ENCODE results near the gene PLPPR1. TPM values are rescaled to one million over a fixed set of nuclear protein-coding genes. Genes with fewer than 3 reads are reported as not detected.
A peak's percentile ranks its signal among the peaks of the same experiment; 100 is the strongest.

PLPPR1 gene
- total and polyA plus RNA-seq, 2 of the 13 experiments (the other 11 are each of a cell fraction or from before 2014, with no cell fraction given), result 16.0 to 84.7 TPM

- TF ChIP-seq, protein P1, sequence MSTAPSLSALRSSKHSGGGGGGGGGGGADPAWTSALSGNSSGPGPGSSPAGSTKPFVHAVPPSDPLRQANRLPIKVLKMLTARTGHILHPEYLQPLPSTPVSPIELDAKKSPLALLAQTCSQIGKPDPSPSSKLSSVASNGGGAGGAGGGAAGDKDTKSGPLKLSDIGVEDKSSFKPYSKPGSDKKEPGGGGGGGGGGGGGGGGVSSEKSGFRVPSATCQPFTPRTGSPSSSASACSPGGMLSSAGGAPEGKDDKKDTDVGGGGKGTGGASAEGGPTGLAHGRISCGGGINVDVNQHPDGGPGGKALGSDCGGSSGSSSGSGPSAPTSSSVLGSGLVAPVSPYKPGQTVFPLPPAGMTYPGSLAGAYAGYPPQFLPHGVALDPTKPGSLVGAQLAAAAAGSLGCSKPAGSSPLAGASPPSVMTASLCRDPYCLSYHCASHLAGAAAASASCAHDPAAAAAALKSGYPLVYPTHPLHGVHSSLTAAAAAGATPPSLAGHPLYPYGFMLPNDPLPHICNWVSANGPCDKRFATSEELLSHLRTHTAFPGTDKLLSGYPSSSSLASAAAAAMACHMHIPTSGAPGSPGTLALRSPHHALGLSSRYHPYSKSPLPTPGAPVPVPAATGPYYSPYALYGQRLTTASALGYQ (CRISPR knock-in tag; IDR thresholded peaks at IDR 0.05), result no peak; the same call in 1 of the 2 replicates
- peak; percentile 23; the same call in 1 of the 2 replicates for TF ChIP-seq THAP11 (CRISPR knock-in tag; IDR thresholded peaks at IDR 0.05)
- TF ChIP-seq MTF1 (CRISPR knock-in tag; IDR thresholded peaks at IDR 0.05), result no peak
- no peak for TF ChIP-seq ZNF124 (CRISPR knock-in tag; IDR thresholded peaks at IDR 0.05)
- TF ChIP-seq HOXA5 (CRISPR knock-in tag; IDR thresholded peaks at IDR 0.05), result peak; percentile 65; the same call in 1 of the 2 replicates
- 0 out of 2 replicates have a peak, but pooled peaks have one; percentile 65 for TF ChIP-seq ZZZ3 (CRISPR knock-in tag; IDR thresholded peaks at IDR 0.05; ENCODE audit: borderline replicate concordance)
- TF ChIP-seq GATA4 (IDR thresholded peaks at IDR 0.05; ENCODE audit: borderline replicate concordance, low read depth), result peak; percentile 36; the same call in 1 of the 2 replicates
- TF ChIP-seq, protein P2, sequence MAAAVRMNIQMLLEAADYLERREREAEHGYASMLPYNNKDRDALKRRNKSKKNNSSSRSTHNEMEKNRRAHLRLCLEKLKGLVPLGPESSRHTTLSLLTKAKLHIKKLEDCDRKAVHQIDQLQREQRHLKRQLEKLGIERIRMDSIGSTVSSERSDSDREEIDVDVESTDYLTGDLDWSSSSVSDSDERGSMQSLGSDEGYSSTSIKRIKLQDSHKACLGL (CRISPR knock-in tag; IDR thresholded peaks at IDR 0.05), result peak; percentile 18; the same call in 1 of the 2 replicates
- 0 out of 2 replicates have a peak, but pooled peaks have one; percentile 5 for TF ChIP-seq CEBPG (CRISPR knock-in tag; IDR thresholded peaks at IDR 0.05)
- peak; percentile 38; the same call in 1 of the 2 replicates for TF ChIP-seq SIX1 (CRISPR knock-in tag; IDR thresholded peaks at IDR 0.05; ENCODE audit: borderline replicate concordance)
- no peak for TF ChIP-seq ERF (CRISPR knock-in tag; IDR thresholded peaks at IDR 0.05)
- TF ChIP-seq ASH2L (IDR thresholded peaks at IDR 0.05; ENCODE audit: insufficient read length, low read depth, low read length), result peak; percentile 76
- TF ChIP-seq, protein P3, sequence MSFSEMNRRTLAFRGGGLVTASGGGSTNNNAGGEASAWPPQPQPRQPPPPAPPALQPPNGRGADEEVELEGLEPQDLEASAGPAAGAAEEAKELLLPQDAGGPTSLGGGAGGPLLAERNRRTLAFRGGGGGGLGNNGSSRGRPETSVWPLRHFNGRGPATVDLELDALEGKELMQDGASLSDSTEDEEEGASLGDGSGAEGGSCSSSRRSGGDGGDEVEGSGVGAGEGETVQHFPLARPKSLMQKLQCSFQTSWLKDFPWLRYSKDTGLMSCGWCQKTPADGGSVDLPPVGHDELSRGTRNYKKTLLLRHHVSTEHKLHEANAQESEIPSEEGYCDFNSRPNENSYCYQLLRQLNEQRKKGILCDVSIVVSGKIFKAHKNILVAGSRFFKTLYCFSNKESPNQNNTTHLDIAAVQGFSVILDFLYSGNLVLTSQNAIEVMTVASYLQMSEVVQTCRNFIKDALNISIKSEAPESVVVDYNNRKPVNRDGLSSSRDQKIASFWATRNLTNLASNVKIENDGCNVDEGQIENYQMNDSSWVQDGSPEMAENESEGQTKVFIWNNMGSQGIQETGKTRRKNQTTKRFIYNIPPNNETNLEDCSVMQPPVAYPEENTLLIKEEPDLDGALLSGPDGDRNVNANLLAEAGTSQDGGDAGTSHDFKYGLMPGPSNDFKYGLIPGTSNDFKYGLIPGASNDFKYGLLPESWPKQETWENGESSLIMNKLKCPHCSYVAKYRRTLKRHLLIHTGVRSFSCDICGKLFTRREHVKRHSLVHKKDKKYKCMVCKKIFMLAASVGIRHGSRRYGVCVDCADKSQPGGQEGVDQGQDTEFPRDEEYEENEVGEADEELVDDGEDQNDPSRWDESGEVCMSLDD (CRISPR knock-in tag; IDR thresholded peaks at IDR 0.05; ENCODE audit: borderline replicate concordance), result 0 out of 2 replicates have a peak, but pooled peaks have one; percentile 48
- TF ChIP-seq BRD4 (CRISPR knock-in tag; IDR thresholded peaks at IDR 0.05), result peak; percentile 73; the same call in 1 of the 2 replicates
- no peak for TF ChIP-seq RXRA (CRISPR knock-in tag; IDR thresholded peaks at IDR 0.05)
- TF ChIP-seq, protein P4, sequence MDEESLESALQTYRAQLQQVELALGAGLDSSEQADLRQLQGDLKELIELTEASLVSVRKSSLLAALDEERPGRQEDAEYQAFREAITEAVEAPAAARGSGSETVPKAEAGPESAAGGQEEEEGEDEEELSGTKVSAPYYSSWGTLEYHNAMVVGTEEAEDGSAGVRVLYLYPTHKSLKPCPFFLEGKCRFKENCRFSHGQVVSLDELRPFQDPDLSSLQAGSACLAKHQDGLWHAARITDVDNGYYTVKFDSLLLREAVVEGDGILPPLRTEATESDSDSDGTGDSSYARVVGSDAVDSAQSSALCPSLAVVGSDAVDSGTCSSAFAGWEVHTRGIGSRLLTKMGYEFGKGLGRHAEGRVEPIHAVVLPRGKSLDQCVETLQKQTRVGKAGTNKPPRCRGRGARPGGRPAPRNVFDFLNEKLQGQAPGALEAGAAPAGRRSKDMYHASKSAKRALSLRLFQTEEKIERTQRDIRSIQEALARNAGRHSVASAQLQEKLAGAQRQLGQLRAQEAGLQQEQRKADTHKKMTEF (CRISPR knock-in tag; IDR thresholded peaks at IDR 0.05), result peak; percentile 69; the same call in 1 of the 2 replicates
- TF ChIP-seq MED8 (CRISPR knock-in tag; IDR thresholded peaks at IDR 0.05; ENCODE audit: insufficient replicate concordance), result peak; percentile 51
- no peak for TF ChIP-seq ZNF562 (CRISPR knock-in tag; IDR thresholded peaks at IDR 0.05; ENCODE audit: borderline replicate concordance)
- TF ChIP-seq ZNF891 (CRISPR knock-in tag; IDR thresholded peaks at IDR 0.05), result 0 out of 2 replicates have a peak, but pooled peaks have one; percentile 14
- TF ChIP-seq ATF7-NPFF (CRISPR knock-in tag; IDR thresholded peaks at IDR 0.05; ENCODE audit: low read depth), result 0 out of 2 replicates have a peak, but pooled peaks have one; percentile 7
- peak; percentile 58; the same call in 1 of the 2 replicates for TF ChIP-seq KAT7 (CRISPR knock-in tag; IDR thresholded peaks at IDR 0.05; ENCODE audit: borderline replicate concordance)
- TF ChIP-seq STAG1 (CRISPR knock-in tag; IDR thresholded peaks at IDR 0.05), result peak; percentile 24
Observed at GRCh38 chr9:101028346-101029314, at the start of gene PLPPR1 (continued).
